AG20443 (cell line): ENCODE data around the gene LMOD3.

Source experiments
- DNase-seq: peaks from one replicate; pipeline ENCODE4 v3.0.0; 2012; ENCODE audit warnings: low spot score, mixed read lengths

The LMOD3 gene

DNA sequence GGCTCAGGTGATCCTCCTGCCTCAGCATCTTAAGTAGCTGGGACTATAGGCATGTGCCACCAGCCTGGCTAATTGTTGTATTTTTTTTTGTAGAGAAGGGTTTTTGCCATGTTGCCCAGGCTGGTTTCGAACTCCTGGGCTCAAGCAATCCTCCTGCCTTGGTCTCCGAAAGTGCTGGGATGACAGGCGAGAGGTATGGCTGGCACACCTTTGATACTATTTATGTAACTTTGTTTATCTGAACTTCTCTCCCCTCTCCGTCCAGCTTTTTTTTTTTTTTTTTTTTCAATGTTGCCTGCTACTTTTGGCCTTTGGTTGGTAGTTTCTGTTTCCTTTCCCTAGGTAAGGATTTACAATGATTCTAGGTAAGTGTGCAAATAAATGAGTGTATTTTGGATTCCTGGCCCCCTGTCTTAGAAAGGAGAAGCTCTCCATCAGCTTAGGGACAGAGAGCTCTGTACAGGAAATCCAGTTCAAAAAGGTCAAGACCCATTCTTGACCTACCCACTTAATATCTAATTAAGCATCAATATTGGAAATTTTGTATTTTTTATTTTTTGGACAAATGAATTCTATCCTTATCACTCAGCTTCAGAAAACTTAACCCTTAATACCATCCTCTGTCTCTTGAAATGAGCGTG is 30.9 kb downstream of the LMOD3 start:
- no peak for DNase-seq

DNA sequence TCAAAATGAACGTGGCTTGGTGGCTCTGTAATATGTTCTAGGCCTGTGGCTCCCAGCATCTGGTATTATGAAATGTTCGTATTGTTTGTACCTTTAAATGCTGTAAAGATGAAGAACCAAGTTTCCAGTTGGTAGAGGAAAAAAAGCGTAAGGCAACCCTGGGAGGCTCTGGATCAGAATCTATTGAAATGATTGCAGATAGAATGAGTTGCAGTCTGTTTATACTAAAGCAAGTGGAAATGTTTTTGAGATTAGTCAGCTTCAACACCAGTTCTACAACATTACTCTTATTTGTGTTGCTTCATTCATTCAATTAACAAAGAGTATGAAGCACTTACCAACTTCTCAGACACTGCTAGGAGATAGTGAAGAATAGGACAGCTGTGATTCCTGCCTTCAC is 32.4 kb downstream of the LMOD3 start:
- DNase-seq: peak; percentile 62

DNA sequence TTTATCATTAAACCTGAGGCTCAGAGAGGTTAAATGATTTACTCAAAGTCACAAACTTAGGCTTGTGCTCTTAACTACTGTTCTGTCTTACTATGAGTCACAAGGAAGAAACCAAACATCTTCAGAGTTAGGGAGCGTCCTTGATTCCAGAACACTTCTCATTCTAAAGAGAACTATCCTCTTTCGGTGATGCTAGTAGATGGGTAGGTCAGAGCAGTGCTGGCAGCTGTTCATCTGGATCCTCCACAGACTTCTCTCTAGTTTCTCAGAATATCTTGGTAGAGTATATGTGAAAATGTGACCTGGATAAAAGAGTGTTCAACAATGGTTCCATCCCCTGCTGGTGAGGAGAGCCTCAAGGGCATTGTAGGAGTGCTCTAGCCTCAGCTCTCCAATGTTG is 34.3 kb downstream of the LMOD3 start:
- DNase-seq: peak; percentile 21

GRCh38 chr3:69087030-69087791 is 35.2 kb downstream of the LMOD3 start:
- no peak for DNase-seq

DNA sequence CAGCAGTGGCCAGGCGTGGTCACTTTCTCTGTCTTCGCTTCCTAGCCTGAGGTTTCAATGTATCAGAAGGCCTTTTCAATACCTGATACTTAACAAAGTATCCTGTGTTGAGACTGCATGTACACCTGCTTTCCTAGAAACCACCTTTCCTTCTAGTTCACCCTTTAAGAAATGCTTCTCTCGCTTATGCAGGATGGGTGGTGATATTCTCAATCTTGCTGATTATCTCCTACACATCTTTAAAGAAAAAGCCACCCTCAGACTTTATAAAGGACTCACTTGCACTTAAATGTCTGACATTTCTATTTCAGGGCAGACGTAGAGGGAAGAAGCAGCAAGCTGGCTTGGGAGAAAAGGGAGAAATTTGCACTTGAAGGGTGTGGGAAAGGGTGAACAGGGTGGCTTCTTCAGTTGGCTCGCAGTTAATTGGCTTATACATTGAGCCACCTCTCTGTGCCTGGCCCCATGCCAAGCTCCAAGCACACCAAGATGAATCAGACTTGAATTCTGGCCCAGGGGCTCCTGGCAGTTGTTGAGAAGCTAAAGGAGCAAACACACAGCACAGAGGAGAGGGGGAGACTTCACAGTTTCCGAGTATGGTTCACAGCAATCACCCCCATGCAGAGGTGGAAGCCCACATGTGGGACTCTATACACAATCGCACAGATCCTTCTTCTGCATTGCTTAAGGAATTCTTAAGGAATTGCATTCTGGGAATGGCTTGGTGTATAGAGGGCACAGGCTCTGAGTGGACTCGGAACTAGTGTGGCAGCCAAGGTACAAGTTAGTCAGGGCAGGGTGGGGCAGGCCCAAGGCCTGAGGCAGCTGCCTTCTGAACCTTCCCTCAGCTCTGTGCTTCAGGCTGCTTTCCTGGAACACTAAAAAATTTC is 36.3 kb downstream of the LMOD3 start:
- peak; percentile 65 for DNase-seq

DNA sequence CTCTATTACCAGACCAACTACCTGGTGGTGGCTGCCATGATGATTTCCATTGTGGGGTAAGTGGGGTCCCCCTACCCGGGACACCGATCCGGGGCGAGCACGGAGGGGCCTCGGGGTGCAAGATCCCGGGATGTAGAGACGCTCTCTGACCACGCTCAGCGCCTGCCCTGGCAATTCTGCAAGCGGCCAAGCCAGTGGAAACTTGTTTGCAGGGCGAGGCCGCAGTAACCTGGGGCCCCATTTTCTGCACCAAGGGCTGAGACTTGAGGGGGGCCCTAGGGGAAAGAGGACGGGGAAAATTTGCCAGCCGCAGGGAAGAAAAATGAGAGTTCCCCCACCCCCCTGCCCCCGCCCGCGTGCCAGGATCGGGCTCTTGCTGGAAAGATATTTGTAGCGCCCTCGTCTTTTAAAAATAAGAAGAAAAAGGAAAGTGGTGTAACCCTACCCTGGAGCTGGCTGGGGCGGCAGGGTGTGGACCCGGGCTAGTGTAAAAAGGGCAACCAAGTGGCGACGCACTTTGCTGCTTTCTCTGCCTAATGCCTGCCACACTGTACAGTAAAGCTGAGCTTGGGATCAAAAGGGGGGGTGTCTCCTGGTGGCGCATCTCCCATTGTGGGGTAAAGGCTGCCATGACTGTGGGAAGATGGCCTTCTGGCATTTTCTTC is 37.1 kb downstream of the LMOD3 start:
- peak; percentile 26 for DNase-seq

- peak; percentile 79 for DNase-seq
Observed at GRCh38 chr3:69084326-69085167, 37.8 kb downstream of the LMOD3 start, which contains the start of gene ARL6IP5. Gene ARL6IP5 (plus strand): TSS chr3:69084937. CDS start chr3:69085048, 111 bp downstream.

DNA sequence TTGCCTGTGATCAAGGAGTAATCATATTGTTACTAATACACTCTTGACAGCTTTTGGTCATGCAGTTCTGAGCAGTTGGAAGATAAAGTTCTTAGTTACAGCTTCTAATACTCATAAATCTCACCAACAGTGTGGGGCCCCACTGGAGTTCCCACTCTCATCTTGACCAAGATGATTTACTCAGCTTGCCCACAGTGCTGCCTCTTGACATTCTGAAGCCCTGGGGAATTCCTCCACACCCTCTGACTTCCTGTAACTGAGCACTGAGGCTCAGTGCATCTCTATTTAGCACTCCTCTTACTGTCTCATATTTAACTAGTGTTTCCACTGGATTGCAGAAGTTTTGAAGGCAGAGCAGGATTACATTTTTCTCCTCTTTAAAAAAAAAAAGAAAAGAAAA is 39.6 kb downstream of the LMOD3 start:
- DNase-seq: peak; percentile 17

- no peak for DNase-seq
Observed at GRCh38 chr3:69082361-69082760, 40.0 kb downstream of the LMOD3 start.

DNA sequence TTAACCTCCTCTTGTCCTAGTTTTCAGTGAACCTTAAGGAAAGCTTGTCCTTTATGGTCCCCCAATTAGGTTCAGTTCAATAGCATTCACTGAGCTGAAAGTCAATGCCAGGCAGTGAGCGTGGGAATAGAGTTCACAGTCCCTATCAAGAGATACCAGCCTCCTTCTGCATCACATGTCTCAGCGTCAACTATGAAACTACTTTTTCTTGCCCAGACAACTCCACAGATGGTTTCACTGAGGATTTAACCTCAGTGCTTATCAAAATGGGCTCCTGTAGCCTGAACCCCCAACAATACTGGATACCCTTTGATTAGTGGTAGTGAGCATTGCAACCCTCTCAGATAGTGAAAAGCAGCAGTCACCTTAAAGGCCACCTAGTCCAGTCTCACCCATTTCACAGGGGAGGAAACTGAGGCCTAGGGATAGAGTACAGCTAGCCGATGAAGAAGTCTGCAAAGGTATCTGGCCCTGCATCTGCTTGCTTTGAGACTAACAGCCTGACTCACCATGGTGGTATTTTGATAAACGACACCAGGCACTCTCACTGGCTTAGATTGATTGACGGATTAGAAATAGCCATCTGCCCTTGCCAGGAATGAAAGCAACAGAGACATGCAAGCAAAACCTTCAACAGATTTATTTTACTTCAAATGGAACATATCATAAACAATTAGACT is 40.7 kb downstream of the LMOD3 start:
- no peak for DNase-seq

- peak; percentile 94 for DNase-seq
Observed at GRCh38 chr3:69080233-69080920, 42.0 kb downstream of the LMOD3 start, which contains the start of gene UBA3. Gene UBA3 (minus strand): TSS chr3:69080365. CDS start chr3:69080353, 12 bp downstream.

DNA sequence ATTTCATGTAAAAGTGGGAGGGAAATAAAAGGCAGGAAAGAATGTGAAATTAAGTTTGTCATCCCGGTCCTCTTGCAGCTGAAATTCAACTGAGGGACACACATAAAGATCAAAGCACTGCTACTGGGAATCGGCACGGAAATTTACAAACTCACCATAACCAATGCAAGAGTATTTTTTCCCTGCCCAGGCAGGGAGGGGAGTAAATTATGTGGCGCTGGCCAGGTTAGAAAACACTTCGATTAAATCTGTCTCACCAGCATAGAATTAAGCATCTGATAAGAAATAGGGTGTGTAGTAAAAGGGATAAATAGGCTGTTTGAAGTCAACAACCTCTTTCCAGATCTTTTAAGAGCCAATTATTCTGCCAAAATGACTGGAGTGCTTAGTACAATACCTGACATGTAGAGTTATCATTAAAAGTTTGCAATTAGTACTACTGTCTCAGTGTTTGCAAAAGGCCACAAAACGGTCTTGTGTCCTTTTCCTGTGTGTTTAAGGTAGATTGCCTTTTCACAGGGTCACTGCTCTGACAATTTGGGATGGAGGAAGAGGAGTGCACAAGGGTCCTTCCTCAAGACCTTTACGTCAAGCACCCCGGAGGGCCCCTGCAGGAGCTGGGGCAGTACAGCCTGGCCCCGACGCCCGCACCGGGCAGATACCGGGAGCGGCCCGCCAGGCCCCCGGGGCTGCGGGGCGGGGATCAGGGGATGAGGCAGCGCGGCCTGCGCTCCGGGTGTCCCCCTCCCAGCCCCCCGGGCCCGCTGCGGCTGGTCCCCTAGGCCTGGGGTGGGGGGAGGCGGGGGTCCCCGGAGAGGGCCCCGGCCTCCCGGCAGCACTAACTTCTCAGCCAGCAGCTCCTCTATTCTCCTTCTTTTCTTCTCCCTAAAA is 42.9 kb downstream of the LMOD3 start:
- DNase-seq: peak; percentile 48

GRCh38 chr3:69072928-69073327 is 49.5 kb downstream of the LMOD3 start:
- no peak for DNase-seq

DNA sequence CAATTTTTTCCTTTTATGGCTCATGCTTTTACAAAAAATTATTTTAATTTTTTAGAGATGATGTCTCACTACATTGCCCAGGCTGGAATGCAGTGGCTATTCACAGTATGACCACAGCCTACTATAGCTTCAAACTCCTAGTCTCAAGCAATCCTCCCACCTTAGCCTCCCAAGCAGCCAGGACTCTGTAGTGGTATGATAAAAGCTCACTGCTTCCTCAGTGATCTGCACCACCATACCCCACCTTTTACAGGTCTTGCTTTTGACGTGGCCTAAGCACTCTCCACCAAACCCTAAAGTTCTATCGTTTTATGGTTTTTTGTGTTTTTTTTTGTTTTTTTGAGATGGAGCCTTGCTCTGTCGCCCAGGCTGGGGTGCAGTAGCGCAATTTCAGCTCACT is 56.3 kb downstream of the LMOD3 start:
- no peak for DNase-seq

GRCh38 chr3:69065318-69065964 is 57.0 kb downstream of the LMOD3 start:
- no peak for DNase-seq

GRCh38 chr3:69063636-69064035 is 58.8 kb downstream of the LMOD3 start:
- DNase-seq: no peak

DNA sequence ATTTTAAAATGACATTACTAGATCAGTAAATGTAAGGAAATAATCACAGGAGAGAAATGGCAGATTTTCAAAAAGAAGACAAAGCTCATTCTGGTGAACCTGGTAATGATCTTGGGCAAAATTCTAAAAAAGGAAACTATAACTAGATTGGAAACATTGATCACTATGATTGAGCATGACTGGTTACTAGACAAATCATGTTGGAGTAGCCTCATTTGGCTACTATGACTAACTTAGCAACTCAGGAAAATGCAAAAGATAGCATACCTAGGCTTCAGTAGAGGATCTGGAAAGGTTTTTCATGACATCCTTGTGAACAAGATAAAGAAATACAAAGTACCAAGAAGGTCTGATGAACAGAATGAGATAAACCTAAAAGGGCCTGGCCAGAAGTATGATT is 62.7 kb downstream of the LMOD3 start:
- DNase-seq: no peak

- no peak for DNase-seq
Observed at GRCh38 chr3:69058947-69059224, 63.5 kb downstream of the LMOD3 start.
